Stimulated activated CD4-positive, alpha-beta T cell treated with anti-CD3 and anti-CD28 coated beads, Interleukin-1b, Interleukin-23, amount 100 ng/mL, for 1 hour (primary cell): ENCODE data around the gene BMPR1B.
"Not testable (repeated sequence)": the region's sequence is repeated elsewhere in the genome, so short reads cannot be mapped to it uniquely, and the experiment has no call there.

Experiments used
- DNase-seq, 2 donors: peaks; one replicate each; pipeline ENCODE4 v3.0.0-alpha.2; 2020; ENCODE audit warnings: low read depth in 2 of 2

BMPR1B gene

GRCh38 chr4:95141361-95141760 is 383.6 kb downstream of the BMPR1B start:
- DNase-seq = no peak

GRCh38 chr4:95142932-95143331 is 385.2 kb downstream of the BMPR1B start:
- DNase-seq = no peak

DNA sequence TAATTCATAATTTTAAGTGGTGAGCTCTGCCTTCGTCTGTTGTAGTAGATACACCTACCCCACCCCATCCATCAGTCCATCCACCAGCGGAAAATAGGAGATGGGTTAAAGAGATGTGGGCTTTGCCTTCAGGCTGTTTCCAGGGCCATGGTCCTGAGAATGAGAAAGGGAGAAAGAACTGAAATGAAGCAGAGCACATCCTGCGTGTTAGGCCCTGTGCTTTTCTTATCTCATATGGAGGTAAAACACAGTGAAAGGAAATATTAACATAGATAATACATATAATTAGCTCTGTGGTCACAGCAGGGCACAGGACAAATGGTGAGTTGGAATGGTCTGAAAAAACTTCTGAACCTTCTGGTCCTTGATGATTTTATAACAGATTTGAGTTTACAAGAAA is 393.5 kb downstream of the BMPR1B start:
- no peak for DNase-seq

- DNase-seq = no peak
These were observed 395.4 kb downstream of the BMPR1B start for GRCh38 chr4:95153182-95153581.

DNA sequence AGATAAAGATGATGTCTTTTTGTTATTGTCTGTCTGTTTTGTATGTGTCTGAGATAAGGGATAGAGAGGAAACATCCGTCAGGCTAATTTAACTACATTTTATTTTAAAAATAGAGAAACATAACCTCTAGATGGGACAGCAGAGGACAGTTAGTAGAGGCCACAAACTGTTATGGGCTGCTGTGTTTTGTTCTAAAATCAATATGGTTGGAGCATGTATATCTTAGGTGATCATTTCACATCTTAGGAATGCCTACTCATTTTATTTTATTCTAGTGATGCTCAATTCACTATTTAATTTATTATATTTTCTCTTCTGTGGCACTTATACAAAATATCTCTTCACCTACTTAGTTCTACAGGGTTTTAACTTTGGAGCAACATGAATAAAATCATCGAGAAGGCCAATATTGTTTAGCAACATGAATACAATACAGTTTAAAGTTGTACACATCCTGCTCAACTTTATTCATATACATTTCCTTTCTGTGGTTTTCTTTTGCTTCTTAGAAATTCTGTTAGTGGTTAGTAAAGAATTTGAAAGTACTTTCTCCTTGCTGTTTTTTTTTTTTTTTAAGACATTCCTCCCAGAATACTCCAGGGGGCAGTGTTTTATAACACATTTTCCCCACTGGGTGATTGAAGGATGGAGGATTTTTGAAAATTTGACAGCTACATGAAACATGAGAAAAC is 398.1 kb downstream of the BMPR1B start:
- DNase-seq = no peak

GRCh38 chr4:95156452-95156765 is 398.7 kb downstream of the BMPR1B start:
- no peak for DNase-seq

DNA sequence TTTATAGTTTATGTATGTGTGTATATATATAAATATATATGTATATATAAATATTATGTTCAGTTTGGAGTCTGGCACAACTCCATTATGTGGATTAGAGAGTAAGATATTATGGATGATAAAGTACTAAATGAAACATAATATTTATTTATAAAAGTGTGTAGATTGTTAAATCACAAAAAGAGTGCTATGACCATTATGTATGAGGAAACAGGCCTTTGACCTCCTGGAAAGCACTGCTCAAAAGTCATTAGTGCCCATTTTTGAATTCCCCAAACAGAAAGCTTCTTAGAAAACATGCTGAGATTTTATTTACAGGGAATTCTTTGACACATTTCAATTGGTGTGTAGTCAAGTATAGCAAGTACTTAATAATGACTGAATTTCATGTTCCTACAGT is 399.8 kb downstream of the BMPR1B start:
- no peak for DNase-seq

GRCh38 chr4:95158045-95158444 is 400.3 kb downstream of the BMPR1B start:
- no peak for DNase-seq

GRCh38 chr4:95158626-95159025 is 400.9 kb downstream of the BMPR1B start:
- no peak for DNase-seq

GRCh38 chr4:95159384-95159783 is 401.6 kb downstream of the BMPR1B start:
- DNase-seq = no peak

DNA sequence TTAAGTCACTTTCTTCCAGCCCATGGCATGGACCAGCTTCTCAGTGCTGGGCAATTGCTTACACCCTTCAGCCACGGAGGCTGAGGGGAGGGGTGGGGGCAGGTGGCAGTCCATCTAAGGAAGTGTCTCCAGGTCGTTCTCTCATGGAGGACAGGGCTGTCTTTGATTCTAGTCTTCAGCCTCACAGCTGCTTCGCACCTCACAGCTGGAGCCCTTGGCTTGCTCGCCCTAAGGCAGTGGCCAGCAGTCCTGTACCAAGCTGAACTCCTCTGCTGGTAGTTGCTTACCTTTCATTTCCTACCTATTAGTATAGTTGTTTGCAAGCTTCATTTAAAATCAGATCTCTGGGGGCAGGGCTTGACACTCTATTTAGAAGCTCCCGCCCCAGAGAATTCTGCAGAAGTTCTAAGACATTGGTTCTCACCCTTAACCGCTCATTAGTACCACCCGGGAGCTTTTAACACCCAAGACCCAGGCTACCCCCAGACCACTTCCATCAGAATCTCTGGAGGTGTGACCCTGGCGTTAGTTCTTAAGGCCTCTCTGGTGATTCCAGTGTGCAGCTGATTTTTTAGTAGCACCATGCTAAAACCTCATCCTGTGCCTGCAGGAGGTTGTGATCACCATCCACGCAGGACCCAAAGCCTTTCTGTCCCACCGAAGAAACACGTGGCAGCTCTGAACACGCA is 404.2 kb downstream of the BMPR1B start:
- DNase-seq = no peak

DNA sequence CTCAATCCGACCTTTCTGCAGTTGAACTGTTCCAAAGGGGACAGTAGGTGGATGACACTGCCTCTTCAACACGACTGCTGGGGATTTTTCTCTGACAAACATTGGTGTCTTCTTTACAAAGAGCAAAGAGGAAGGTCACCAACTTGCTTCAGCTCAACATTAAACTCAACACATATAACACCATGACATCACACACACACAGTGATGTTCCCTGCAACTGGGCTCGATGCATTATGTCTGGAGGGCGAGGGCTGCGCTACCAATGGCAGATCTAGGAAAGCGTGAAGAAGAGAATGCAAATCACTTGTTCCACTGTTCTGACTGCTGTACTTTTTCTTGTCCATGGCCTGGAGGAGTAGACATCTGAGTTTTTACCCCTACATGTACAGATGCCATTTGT is 405.1 kb downstream of the BMPR1B start:
- DNase-seq = no peak

- DNase-seq = no peak
These were observed 408.3 kb downstream of the BMPR1B start for GRCh38 chr4:95165926-95166524.

- no peak for DNase-seq
These were observed 410.1 kb downstream of the BMPR1B start for GRCh38 chr4:95167805-95168204.

DNA sequence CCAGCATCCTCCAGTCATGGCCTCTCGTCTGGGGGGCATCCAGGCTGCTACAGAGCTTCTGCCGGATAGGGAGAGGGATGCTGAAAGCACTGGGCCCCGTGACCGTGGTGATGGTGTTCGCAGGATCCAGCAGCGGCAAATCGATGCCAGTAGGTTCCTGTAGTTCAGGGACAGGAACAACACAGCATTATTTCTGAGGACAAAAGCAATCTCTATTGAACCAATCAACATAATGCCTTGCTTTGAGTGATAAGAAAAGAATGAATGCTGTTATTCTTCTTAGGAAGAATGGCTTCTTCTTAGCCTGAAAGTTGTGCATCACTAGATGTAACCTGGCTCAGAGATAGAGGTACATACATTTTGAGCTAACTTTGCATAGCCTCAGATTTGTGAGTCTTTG is 412.4 kb downstream of the BMPR1B start:
- DNase-seq = no peak

- DNase-seq = not testable (repeated sequence)
These were observed 413.6 kb downstream of the BMPR1B start for GRCh38 chr4:95171377-95171776.

DNA sequence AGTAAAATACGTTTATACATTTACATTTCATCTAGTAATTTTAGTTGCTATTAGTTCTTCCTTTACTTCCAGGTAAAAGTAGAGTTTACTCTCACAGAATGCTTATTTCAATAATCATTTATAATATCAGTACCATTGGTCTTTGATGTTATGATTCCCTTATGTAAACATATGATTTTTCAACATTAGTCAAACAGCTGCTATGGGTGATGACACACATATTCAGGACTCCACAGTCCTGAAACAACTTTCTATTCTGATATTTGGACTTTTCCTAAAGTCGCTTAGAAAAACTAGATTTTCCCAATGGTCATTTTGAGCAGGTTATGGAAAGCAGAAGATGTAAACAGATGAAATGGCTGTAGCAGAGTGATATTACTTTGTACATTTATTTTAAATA is 421.2 kb downstream of the BMPR1B start:
- DNase-seq = no peak

- DNase-seq = no peak
These were observed 422.9 kb downstream of the BMPR1B start for GRCh38 chr4:95180531-95181242.

DNA sequence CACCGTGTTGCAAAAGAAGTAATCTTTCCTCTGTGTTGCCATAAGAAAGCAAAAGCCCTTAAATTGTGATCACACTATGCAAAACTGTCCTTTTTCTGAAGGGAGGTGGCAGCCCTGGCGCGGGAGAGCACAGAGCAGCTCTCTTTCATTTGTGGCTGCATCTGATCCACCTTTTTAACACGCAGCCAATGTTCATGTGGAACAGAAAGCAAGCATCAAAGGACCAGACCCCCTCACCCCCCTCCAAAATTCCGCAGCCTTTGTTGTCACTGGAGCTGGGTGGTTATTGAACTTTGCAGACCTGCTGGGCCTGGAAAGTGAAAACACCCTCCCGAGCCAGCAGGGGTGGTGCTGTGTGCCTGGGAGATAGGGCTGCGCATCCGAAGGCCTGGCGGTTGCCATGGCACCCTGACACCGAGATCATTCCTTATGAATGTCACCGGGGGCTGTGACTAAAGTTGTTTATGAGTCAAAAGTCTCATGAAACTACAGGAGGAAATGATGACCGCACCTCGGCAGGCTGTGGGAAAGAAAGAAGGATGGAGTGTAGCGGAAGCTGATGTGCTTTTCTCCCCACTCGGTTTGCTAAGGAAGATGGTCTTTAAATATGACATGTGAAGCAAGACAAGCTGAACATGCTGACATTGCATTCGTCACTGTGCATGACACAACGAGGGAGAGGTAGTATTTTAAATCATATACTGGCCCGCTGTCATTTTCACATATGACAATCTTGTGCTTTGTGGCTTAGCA is 423.7 kb downstream of the BMPR1B start:
- DNase-seq = no peak

DNA sequence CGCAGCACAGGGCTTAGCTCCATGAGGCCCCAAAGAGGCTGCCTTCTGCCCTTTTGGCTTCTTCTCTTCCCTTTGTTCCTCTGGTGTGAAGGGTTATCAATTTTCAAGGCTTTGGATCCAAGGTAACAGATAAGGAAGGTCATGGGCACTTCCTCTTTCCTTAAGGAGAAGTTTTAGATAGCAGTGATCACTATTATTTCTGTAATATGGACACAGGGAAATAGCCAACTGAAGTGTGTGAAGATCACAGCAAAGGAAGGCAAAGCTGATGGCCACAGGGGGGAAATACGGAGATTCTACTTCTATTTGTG is 424.2 kb downstream of the BMPR1B start:
- no peak for DNase-seq

- no peak for DNase-seq
These were observed 426.1 kb downstream of the BMPR1B start for GRCh38 chr4:95183656-95184408.
